ENCODE measurements around the gene SENP3.

The SENP3 gene

GRCh38 chr17:7548585-7549400 lies 12.9 kb upstream of the SENP3 start, which contains the start of gene TNFSF12 (continued):
- TF ChIP-seq PATZ1 (tag by site-specific recombination; IDR thresholded peaks at IDR 0.05) (peak; percentile 35; the same call in 1 of the 2 replicates), ZBTB11 (tag by site-specific recombination; conservative IDR thresholded peaks at IDR 0.05; ENCODE audit: low read depth) (peak; percentile 33; the same call in 1 of the 2 replicates), ZFP41 (tag by site-specific recombination; IDR thresholded peaks at IDR 0.05; ENCODE audit: borderline replicate concordance) (no peak), ZNF626 (tag by site-specific recombination; IDR thresholded peaks at IDR 0.05) (no peak), ZNF449 (tag by site-specific recombination; IDR thresholded peaks at IDR 0.05) (peak; percentile 42), ZBTB7A (tag by site-specific recombination; IDR thresholded peaks at IDR 0.05; ENCODE audit: low read depth) (no peak)
- TF ChIP-seq, protein P1, sequence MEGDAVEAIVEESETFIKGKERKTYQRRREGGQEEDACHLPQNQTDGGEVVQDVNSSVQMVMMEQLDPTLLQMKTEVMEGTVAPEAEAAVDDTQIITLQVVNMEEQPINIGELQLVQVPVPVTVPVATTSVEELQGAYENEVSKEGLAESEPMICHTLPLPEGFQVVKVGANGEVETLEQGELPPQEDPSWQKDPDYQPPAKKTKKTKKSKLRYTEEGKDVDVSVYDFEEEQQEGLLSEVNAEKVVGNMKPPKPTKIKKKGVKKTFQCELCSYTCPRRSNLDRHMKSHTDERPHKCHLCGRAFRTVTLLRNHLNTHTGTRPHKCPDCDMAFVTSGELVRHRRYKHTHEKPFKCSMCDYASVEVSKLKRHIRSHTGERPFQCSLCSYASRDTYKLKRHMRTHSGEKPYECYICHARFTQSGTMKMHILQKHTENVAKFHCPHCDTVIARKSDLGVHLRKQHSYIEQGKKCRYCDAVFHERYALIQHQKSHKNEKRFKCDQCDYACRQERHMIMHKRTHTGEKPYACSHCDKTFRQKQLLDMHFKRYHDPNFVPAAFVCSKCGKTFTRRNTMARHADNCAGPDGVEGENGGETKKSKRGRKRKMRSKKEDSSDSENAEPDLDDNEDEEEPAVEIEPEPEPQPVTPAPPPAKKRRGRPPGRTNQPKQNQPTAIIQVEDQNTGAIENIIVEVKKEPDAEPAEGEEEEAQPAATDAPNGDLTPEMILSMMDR (tag by site-specific recombination; IDR thresholded peaks at IDR 0.05), result peak; percentile 58; the same call in 1 of the 2 replicates
- TF ChIP-seq, protein P2, sequence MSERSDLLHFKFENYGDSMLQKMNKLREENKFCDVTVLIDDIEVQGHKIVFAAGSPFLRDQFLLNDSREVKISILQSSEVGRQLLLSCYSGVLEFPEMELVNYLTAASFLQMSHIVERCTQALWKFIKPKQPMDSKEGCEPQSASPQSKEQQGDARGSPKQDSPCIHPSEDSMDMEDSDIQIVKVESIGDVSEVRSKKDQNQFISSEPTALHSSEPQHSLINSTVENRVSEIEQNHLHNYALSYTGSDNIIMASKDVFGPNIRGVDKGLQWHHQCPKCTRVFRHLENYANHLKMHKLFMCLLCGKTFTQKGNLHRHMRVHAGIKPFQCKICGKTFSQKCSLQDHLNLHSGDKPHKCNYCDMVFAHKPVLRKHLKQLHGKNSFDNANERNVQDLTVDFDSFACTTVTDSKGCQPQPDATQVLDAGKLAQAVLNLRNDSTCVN (tag by site-specific recombination; optimal IDR thresholded peaks at IDR 0.05), result peak; percentile 69

- Histone ChIP-seq H3K4me3 (ENCODE audit: low read depth, low read length) (peak overlapping the region; percentile 52), H3K36me3 (ENCODE audit: control insufficient read depth in 2 of 2, insufficient read depth in 1 of 2, low read length in 2 of 2) (no peaks in the 10 kb centered on the region), H3K27ac (ENCODE audit: extremely low read depth, low read depth, low read length) (no peak overlapping the region; the same call in 1 of the 2 replicates), H3K9me3 (ENCODE audit: control insufficient read depth, insufficient read depth, low read depth, low read length) (no peaks in the 10 kb centered on the region), H3K4me1 (ENCODE audit: control insufficient read depth, insufficient read depth, low read length) (peaks cover 3% of the 10 kb centered on the region; the same call in 1 of the 2 replicates)
- ChIA-PET POLR2A (interaction anchor here (1.1 kb wide), 1 partner anchor 11 kb away, joined by 6 read pairs; no protein-coding TSS in a partner anchor), CTCF (interaction anchor here (0.6 to 6.2 kb wide), 2 partner anchors 11 to 66 kb away, joined by 3 to 60 read pairs; partner anchors contain the start of genes POLR2A and SENP3)
- TF ChIP-seq, protein P3, sequence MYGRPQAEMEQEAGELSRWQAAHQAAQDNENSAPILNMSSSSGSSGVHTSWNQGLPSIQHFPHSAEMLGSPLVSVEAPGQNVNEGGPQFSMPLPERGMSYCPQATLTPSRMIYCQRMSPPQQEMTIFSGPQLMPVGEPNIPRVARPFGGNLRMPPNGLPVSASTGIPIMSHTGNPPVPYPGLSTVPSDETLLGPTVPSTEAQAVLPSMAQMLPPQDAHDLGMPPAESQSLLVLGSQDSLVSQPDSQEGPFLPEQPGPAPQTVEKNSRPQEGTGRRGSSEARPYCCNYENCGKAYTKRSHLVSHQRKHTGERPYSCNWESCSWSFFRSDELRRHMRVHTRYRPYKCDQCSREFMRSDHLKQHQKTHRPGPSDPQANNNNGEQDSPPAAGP (tag by site-specific recombination; IDR thresholded peaks at IDR 0.05), result peak; percentile 15; the same call in 1 of the 2 replicates
- TF ChIP-seq EGR2 (tag by site-specific recombination; IDR thresholded peaks at IDR 0.05; ENCODE audit: low read depth) (peak; percentile 72), KLF1 (tag by site-specific recombination; IDR thresholded peaks at IDR 0.05) (peak; percentile 46; the same call in 1 of the 2 replicates), TRIM28 (IDR thresholded peaks at IDR 0.05; ENCODE audit: borderline replicate concordance, low read length) (no peak), ZSCAN4 (tag by site-specific recombination; IDR thresholded peaks at IDR 0.05) (peak; percentile 74), ZNF138 (tag by site-specific recombination; IDR thresholded peaks at IDR 0.05; ENCODE audit: borderline replicate concordance) (no peak), ZIC2 (tag by site-specific recombination; IDR thresholded peaks at IDR 0.05) (peak; percentile 47), KLF7 (tag by site-specific recombination; IDR thresholded peaks at IDR 0.05; ENCODE audit: borderline replicate concordance) (no peak)
- TF ChIP-seq, protein P4, sequence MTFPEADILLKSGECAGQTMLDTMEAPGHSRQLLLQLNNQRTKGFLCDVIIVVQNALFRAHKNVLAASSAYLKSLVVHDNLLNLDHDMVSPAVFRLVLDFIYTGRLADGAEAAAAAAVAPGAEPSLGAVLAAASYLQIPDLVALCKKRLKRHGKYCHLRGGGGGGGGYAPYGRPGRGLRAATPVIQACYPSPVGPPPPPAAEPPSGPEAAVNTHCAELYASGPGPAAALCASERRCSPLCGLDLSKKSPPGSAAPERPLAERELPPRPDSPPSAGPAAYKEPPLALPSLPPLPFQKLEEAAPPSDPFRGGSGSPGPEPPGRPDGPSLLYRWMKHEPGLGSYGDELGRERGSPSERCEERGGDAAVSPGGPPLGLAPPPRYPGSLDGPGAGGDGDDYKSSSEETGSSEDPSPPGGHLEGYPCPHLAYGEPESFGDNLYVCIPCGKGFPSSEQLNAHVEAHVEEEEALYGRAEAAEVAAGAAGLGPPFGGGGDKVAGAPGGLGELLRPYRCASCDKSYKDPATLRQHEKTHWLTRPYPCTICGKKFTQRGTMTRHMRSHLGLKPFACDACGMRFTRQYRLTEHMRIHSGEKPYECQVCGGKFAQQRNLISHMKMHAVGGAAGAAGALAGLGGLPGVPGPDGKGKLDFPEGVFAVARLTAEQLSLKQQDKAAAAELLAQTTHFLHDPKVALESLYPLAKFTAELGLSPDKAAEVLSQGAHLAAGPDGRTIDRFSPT (tag by site-specific recombination; IDR thresholded peaks at IDR 0.05), result peak; percentile 75; the same call in 1 of the 2 replicates
Measured at GRCh38 chr17:7549401-7550055, 12.2 kb upstream of the SENP3 start.

Measured in HEK293 (cell line).